ENCODE results near the gene FOXB2. TPM values are rescaled to one million over a fixed set of nuclear protein-coding genes. Genes with fewer than 3 reads are reported as not detected.

The FOXB2 gene
- total RNA-seq, 2 experiments from 2014 or later: not detected

DNA sequence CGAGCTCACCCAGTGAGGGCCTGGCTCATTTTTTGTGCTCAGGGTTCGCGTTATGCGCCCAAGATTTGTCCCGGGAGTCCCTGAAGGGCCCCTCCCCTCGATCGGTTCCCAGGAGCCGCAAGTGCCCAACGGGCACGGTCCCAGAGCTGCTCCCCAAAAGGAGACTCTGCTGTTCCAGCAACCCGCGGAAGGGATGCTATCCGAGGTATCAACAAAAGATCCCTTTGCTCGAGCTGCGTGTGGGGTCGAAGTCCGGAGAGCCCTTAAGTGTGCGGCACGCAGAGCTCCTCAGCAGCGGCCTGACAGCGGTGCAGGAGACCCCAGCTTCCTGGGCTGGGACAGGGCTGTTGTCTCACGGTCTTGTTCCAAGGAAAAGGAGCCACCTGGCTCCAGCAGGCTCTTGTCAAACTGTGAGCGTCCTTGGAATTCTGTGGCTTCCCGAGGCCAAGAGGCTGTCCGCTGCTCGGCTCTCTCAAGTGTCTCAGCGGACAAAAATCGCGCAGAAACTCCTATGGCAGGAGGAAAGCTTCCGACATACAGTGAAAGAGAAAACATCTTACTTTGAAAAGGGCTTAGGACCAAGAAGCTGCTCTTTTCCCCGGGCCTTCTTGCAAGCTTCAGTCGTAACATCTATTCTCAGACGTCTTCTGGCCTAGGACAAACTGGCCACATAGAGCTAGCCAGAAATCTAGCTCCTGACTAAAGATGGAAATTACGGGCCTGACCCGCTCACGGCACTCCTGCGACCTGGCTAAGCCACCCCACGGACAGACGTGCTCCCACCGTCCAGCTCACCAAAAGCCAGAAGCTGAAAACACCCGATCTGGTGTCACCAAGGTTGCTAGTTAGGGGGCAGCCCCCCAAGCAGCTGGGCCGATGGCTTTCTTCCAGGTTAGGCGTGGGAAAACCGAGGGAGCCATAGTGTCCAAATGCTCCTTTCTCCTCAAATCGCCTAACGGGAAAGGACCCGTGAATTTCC, 2.6 kb upstream of the FOXB2 start:
- Histone ChIP-seq H3K36me3 (ENCODE audit: insufficient read depth, low read length) (no peaks in the 10 kb centered on the region), H2AFZ (ENCODE audit: low read length) (no peak overlapping the region), H3K4me2 (ENCODE audit: low read length) (no peak overlapping the region), H3K79me2 (ENCODE audit: insufficient read depth, low read depth, low read length) (no peaks in the 10 kb centered on the region), H3K9me3 (ENCODE audit: low read length) (no peaks in the 10 kb centered on the region), H3K27ac (ENCODE audit: low read depth, low read length, poor library complexity, severe bottlenecking) (no peak overlapping the region), H3K4me3 (ENCODE audit: low read depth, low read length, poor library complexity, severe bottlenecking) (no peak overlapping the region), H3K9me2 (ENCODE audit: insufficient read depth, low read length) (no peaks in the 10 kb centered on the region), H3K4me1 (ENCODE audit: insufficient read depth, low read length, poor library complexity, severe bottlenecking) (no peaks in the 10 kb centered on the region), H4K20me1 (ENCODE audit: insufficient read depth, low read length) (no peaks in the 10 kb centered on the region)
- TF ChIP-seq EZH2phosphoT487 (IDR thresholded peaks at IDR 0.05; ENCODE audit: borderline replicate concordance, low read depth, low read length): no peak
- TF ChIP-seq, protein P1, sequence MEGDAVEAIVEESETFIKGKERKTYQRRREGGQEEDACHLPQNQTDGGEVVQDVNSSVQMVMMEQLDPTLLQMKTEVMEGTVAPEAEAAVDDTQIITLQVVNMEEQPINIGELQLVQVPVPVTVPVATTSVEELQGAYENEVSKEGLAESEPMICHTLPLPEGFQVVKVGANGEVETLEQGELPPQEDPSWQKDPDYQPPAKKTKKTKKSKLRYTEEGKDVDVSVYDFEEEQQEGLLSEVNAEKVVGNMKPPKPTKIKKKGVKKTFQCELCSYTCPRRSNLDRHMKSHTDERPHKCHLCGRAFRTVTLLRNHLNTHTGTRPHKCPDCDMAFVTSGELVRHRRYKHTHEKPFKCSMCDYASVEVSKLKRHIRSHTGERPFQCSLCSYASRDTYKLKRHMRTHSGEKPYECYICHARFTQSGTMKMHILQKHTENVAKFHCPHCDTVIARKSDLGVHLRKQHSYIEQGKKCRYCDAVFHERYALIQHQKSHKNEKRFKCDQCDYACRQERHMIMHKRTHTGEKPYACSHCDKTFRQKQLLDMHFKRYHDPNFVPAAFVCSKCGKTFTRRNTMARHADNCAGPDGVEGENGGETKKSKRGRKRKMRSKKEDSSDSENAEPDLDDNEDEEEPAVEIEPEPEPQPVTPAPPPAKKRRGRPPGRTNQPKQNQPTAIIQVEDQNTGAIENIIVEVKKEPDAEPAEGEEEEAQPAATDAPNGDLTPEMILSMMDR (conservative IDR thresholded peaks at IDR 0.05; ENCODE audit: low read length): no peak
- intact Hi-C loops (cut with micrococcal nuclease; ENCODE audit: unreplicated experiment): no loop called here
- no TSS peak for BruUV-seq (replicated peaks)
- DNase-seq (ENCODE audit: low spot score): no peak
- CTCF ChIA-PET (ENCODE audit: unreplicated experiment): no interaction called here
- POLR2A ChIA-PET: interaction anchor here (0.6 to 0.7 kb wide), 3 partner anchors 42 to 1430 kb away, joined by 3 to 6 read pairs (median 4); no protein-coding TSS in a partner anchor

DNA sequence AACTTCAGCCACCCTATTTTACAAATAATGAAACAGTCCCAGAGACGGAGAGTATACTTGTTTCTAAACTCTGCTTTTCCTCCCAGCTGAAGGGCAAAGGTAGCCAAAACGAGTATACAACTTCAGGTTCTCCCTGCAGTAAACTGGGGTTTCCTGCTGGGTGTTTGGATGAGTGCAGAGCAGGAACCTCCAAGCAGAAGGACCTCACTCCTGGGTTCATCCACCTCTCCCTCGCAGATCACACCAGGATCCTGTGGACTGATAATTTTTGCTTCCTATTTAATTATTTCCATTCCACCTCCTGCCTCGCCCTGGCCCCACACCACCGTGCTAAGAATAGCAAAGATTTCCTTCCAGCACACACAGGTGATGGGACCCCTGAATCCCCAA, 2.0 kb upstream of the FOXB2 start:
- Histone ChIP-seq H3K4me3 (ENCODE audit: low read depth, low read length, poor library complexity, severe bottlenecking) (no peak overlapping the region), H3K9me2 (ENCODE audit: insufficient read depth, low read length) (no peaks in the 10 kb centered on the region), H3K27ac (ENCODE audit: low read depth, low read length, poor library complexity, severe bottlenecking) (no peak overlapping the region), H3K79me2 (ENCODE audit: insufficient read depth, low read depth, low read length) (no peaks in the 10 kb centered on the region), H4K20me1 (ENCODE audit: insufficient read depth, low read length) (no peaks in the 10 kb centered on the region), H3K9me3 (ENCODE audit: low read length) (no peaks in the 10 kb centered on the region), H2AFZ (ENCODE audit: low read length) (no peak overlapping the region), H3K4me2 (ENCODE audit: low read length) (no peak overlapping the region), H3K4me1 (ENCODE audit: insufficient read depth, low read length, poor library complexity, severe bottlenecking) (no peaks in the 10 kb centered on the region), H3K36me3 (ENCODE audit: insufficient read depth, low read length) (no peaks in the 10 kb centered on the region)
- POLR2A ChIA-PET: interaction anchor here (0.6 to 0.7 kb wide), 3 partner anchors 42 to 1429 kb away, joined by 3 to 6 read pairs (median 4); no protein-coding TSS in a partner anchor
- no peak for DNase-seq (ENCODE audit: low spot score)
- BruUV-seq (replicated peaks): no TSS peak
- CTCF ChIA-PET (ENCODE audit: unreplicated experiment): no interaction called here
- intact Hi-C loops (cut with micrococcal nuclease; ENCODE audit: unreplicated experiment): no loop called here
- TF ChIP-seq, protein P1 (conservative IDR thresholded peaks at IDR 0.05; ENCODE audit: low read length): no peak
- no peak for TF ChIP-seq EZH2phosphoT487 (IDR thresholded peaks at IDR 0.05; ENCODE audit: borderline replicate concordance, low read depth, low read length)
